IgD-negative memory B cell (primary cell): ENCODE results near the gene COMP. TPM values are rescaled to one million over a fixed set of nuclear protein-coding genes. Genes with fewer than 3 reads are reported as not detected.

ENCODE experiments used
- H3K27ac Mint-ChIP-seq, 3 donors: one replicate each; pipeline ENCODE4 v1.8.0; 2020 to 2022; ENCODE audit warnings: mild to moderate bottlenecking in 3 of 3, mixed read lengths in 3 of 3, moderate library complexity in 1 of 3
- H3K27me3 Mint-ChIP-seq: one replicate; pipeline ENCODE4 v1.8.0; 2021; ENCODE audit warnings: mixed read lengths
- H3K36me3 Mint-ChIP-seq: one replicate; pipeline ENCODE4 v1.8.0; 2020; ENCODE audit warnings: mild to moderate bottlenecking, mixed read lengths
- H3K4me1 Mint-ChIP-seq, 3 donors: one replicate each; pipeline ENCODE4 v1.8.0; 2020 to 2022; ENCODE audit warnings: mixed read lengths in 3 of 3, mild to moderate bottlenecking in 1 of 3
- H3K4me3 Mint-ChIP-seq, 4 donors: one replicate each; pipeline ENCODE4 v1.8.0; 2020 to 2022; ENCODE audit warnings: mild to moderate bottlenecking in 4 of 4, mixed read lengths in 4 of 4, moderate library complexity in 3 of 4
- H3K9me3 Mint-ChIP-seq, 3 donors: one replicate each; pipeline ENCODE4 v1.8.0; 2020 to 2021; ENCODE audit warnings: mixed read lengths in 3 of 3, mild to moderate bottlenecking in 1 of 3
- polyA plus RNA-seq: library from polyadenylated mRNA; unstranded; fragments of 300-500 nt; fragmentation: Illumina TruSeq; gene quantifications from one replicate; pipeline ENCODE4 v1.2.3, GENCODE V29; 2021

Gene COMP
- polyA plus RNA-seq, 1 donor from 2014 or later, result not detected

DNA sequence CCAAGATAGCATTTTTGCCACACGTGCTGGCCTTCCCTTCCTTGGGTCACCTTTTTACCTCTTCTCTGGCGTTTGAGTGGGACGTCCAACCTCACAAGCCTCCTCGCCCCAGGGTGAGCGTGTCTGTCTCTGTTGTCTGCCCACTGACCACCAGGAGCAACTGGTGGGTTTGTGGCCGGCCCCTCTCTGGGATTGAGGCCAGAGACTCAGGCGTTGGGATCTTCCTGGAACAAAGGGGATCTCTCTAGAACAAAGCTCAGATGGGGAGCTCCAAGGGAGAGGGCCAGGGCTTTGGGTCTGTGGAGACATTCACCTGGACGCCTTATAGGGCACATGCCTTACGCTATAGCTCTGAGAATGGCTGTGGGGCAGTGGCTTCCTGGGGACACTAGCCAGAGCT lies 17.4 kb downstream of the COMP start:
- Mint-ChIP-seq H3K9me3 (peaks cover 0 to 1% (median 0%) of the 10 kb centered on the region in 3 donors), H3K4me3 (no peak overlapping the region), H3K27me3 (peaks cover 3% of the 10 kb centered on the region), H3K4me1 (peaks cover 0 to 2% (median 0%) of the 10 kb centered on the region in 3 donors), H3K27ac (peak overlapping the region in 2 of 3 donors; percentile 53 to 87), H3K36me3 (peaks cover 2% of the 10 kb centered on the region)

DNA sequence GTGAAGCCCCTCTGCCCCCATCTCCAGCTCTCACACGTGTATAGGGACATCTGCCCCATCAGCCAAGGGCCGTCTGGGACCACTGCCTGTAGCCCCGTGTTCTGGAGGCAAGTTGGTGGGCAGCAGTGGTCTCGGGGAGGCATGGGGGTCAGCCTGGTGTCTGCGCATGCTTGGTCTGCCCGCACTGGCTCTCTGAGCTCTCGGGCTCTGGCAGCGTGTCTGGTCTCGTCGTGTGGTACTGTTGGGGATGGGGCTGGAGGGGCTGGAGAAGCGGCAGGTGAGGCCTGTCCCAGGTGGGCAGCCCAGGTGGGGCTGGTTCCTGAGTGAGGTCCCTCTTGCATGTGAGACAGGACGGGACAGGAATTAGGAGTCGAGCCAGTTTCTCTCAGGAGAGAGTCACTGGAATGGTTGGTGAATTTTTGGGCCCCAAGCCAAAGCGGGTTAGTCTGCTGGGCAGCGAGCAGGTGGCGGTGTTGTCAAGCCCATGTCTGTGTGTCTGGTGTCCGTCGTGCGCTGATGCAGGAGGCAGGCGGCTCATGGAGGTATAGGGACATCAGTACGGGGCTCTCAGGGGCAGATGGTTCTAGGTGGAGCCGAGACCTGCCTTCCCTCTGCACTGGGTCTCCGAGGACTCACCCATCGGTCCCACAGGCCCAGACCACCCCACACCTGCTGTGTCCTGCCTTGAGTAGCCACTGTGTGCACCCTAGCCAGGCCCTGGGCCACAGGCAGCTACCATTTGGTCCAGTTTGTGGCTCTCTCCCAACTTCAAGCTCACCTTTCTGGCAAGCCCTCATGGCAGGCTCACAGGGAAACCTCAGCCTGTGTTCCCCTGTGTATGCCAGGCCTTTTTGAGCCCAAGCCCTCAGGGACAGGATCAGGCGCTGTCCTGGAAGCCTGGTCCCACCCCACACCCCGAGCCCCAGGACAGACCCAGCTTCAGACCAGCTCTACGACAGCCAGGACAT lies 18.2 kb downstream of the COMP start:
- H3K4me1 Mint-ChIP-seq, result no peaks in the 10 kb centered on the region

DNA sequence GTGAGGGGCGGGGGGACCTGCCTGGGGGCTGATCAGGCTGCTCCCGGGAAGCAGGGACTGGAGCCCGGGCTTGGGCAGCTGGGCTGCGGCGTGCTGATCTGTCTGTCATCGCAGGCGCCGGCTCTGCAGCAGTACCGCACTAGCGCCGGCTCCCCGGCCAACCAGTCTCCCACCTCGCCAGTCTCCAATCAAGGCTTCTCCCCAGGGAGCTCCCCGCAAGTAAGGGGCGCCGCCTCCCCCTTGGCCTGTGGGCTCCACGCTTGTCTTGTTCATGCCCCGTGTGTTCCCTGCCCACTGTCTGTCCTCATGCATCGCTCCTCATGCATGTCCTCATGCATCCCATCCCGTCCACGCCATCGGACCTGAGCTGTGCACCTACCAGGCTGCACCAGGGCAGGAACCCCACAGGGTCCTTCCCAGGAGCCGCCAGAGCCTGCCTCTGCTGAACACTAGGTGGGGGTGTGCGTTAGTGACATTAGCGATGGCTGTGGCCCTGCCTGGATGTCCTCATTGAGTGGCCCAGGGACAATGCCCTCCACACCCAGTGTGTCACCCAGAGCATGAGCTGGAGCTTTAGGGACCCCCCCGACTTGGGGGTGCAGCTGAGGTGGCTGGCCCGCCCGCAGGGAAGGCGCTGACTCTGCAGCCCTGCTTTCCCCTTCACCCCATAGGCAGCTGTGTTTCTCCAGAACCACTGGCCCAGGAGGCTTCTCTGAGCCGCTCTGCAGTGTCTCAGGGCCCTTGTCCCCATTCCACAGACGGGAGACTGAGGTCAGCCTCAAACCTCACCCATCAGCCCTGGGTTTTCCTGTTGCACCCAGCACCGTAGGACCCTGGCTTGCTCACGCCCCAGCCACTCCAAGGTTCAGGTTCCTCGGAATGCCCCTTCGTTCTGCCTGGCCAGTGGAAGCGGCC lies 19.5 kb downstream of the COMP start:
- H3K27me3 Mint-ChIP-seq, result no peaks in the 10 kb centered on the region
- H3K4me1 Mint-ChIP-seq, result no peaks in the 10 kb centered on the region
- H3K36me3 Mint-ChIP-seq, result no peaks in the 10 kb centered on the region
- H3K4me3 Mint-ChIP-seq, result no peak overlapping the region
- peaks cover 0 to 1% (median 0%) of the 10 kb centered on the region in 3 donors for H3K9me3 Mint-ChIP-seq
- H3K27ac Mint-ChIP-seq, result no peak overlapping the region

More for the DNA sequence above, 18.2 kb downstream of the COMP start:
- no peaks in the 10 kb centered on the region for H3K36me3 Mint-ChIP-seq
- peaks cover 0 to 1% (median 0%) of the 10 kb centered on the region in 3 donors for H3K9me3 Mint-ChIP-seq
- peak overlapping the region in 1 of 3 donors; percentile 31 for H3K27ac Mint-ChIP-seq
- H3K4me3 Mint-ChIP-seq, result no peak overlapping the region
- peaks cover 3% of the 10 kb centered on the region for H3K27me3 Mint-ChIP-seq

DNA sequence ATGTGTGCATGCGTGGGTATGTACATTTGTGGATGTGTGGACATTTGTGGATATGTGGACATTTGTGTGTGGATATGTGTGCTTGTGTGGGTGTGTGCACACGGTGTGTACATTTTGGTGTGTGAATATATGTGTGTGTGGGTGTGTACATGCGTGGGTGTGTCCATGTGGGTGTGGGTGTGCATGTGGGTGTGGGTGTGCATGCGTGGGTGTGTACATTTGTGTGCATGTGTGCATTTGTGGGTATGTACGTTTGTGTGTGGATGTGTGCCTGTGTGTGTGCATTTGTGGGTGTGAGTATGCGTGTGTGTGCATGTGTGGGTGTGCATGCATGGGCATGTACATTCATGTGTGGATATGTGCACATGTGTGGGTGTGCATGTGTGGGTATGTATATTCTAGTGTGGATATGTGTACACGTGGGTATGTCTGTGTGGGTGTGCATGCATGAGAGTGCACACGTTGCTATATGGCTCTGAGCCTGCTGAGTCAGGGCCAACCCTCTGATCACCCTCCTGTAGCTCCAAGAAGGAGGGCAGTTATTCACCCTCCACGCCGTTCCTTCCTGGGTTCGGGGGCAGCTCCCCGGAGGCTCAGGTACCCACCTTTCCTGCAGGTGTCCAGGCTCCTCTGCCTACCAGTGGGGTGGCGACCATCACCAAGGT lies 20.3 kb downstream of the COMP start:
- H3K4me3 Mint-ChIP-seq, result no peak overlapping the region
- H3K36me3 Mint-ChIP-seq, result no peaks in the 10 kb centered on the region
- peaks cover 0 to 2% (median 0%) of the 10 kb centered on the region in 3 donors for H3K4me1 Mint-ChIP-seq
- H3K9me3 Mint-ChIP-seq, result peaks cover 0 to 1% (median 0%) of the 10 kb centered on the region in 3 donors
- no peaks in the 10 kb centered on the region for H3K27me3 Mint-ChIP-seq
- H3K27ac Mint-ChIP-seq, result no peak overlapping the region

DNA sequence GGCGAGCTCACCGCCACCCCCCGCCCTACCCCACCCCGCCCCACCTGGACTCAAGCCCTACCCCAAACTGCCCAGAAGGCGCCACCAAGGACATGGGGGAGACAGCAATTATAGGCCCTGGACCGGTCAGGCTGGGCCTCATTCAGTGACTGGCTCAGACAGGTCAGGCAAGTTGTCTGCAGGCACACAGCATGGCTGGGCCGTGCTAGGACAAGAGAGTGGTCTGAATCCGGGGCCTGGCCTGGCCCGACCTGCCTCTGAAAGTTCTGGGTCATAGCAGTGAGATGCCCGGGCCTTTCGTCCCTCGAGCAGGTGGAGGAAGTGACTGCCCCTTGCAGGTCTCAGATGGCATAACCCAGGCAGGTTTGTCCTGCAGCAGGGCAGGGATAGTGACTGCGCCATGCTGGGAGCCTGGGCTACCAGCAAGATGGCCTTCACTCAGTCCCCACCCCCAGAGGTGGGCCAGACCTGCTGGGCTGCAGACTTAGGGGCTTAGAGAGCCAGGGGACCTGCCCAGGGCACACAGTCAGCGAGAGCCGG lies 21.0 kb downstream of the COMP start:
- Mint-ChIP-seq H3K9me3 (peaks cover 0 to 1% (median 0%) of the 10 kb centered on the region in 3 donors), H3K4me3 (no peak overlapping the region), H3K36me3 (no peaks in the 10 kb centered on the region), H3K4me1 (peaks cover 0 to 2% (median 0%) of the 10 kb centered on the region in 3 donors), H3K27me3 (no peaks in the 10 kb centered on the region), H3K27ac (peak overlapping the region in 1 of 3 donors; percentile 53)

DNA sequence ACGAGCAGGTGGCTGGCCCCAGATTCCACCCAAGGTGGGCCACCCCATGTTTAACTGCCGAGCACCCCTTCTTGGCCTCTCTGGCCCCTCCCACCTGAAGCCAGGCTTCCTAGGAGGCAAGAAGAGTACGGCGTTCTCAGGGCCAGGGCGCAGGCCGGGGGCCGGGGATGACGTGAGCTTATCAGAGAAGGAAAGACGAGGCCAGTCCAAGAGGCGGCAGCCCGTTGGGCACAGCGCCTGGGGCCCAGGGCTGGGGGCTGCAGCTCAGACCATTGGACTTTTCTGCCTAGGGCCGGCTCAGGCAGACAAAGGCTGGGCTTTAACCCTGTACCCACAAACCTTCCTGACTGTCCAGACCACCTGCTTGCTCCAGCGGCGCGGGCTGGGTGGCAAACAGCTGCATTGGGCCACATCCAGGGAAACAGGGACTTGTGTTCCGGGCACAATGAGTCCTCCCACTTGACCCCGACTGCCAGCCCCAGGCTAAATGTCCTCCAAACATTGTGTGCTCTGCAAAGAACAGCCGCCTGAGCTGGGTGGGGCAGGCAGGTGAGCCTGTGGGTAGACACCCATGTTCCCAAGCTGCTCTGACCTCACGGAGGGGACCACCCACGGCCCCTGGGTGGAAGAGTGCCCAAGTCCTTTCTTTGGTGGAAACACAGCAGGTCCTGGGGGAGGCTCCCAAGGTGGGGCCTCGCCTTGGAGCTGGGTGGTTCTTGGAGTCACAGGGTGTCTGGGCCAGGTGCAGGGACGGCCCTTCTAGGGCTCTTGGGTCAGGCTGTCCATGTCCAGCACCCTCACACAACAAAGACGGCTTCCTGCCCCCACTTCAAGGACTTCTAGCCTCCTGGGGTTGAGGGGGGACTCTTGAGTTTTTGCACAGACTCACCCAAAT lies 21.9 kb downstream of the COMP start:
- no peaks in the 10 kb centered on the region for H3K27me3 Mint-ChIP-seq
- no peak overlapping the region for H3K27ac Mint-ChIP-seq
- H3K4me1 Mint-ChIP-seq, result peaks cover 0 to 2% (median 0%) of the 10 kb centered on the region in 3 donors
- H3K4me3 Mint-ChIP-seq, result no peak overlapping the region
- H3K9me3 Mint-ChIP-seq, result peaks cover 0 to 1% (median 0%) of the 10 kb centered on the region in 3 donors
- no peaks in the 10 kb centered on the region for H3K36me3 Mint-ChIP-seq

DNA sequence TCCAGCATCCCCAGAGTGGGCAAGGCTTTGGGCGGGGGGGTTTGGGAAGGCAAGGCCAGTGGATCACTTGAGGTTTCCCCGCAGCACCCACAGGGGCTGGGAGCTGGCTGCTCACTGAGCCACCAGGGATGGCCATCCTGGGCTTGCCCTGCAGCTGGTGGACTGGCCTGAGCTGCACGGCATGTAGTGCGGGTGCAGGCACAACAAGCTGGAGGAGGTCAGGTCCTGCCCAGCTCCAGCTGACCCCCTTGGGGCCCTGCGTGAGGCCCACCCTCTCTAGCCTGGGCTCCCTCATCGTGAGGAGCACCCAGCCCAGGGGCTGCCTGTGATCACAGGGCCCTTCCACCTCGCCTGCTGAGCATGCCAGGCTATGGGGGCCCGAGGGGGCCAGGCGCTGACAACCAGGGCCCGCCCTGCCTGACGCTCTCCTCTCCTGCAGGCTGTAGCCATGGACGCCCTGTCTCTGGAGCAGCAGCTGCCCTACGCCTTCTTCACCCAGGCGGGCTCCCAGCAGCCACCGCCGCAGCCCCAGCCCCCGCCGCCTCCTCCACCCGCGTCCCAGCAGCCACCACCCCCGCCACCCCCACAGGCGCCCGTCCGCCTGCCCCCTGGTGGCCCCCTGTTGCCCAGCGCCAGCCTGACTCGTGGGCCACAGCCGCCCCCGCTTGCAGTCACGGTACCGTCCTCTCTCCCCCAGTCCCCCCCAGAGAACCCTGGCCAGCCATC lies 22.9 kb downstream of the COMP start:
- H3K36me3 Mint-ChIP-seq, result no peaks in the 10 kb centered on the region
- no peak overlapping the region for H3K27ac Mint-ChIP-seq
- H3K27me3 Mint-ChIP-seq, result no peaks in the 10 kb centered on the region
- H3K9me3 Mint-ChIP-seq, result peaks cover 0 to 1% (median 0%) of the 10 kb centered on the region in 3 donors
- H3K4me3 Mint-ChIP-seq, result no peak overlapping the region
- H3K4me1 Mint-ChIP-seq, result peaks cover 0 to 2% (median 0%) of the 10 kb centered on the region in 3 donors

DNA sequence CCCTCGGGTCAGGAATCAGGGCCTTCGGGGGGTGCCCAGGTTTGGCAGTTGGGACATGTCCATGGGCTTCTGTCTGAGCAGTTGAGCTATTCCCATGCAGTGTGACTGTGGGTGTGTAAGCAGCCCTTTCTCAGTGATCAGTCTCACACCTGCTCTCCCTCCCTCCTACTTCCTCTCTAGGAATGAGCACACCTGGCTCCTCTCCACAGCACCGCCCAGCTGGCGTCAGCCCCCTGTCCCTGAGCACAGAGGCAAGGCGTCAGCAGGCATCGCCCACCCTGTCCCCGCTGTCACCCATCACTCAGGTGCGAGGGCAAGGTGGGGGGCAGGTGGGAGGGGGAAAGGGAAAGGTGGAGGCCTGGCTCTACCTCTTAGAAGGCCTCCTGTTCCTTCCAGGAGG lies 25.9 kb downstream of the COMP start:
- no peaks in the 10 kb centered on the region for H3K27me3 Mint-ChIP-seq
- no peaks in the 10 kb centered on the region for H3K9me3 Mint-ChIP-seq
- H3K36me3 Mint-ChIP-seq, result no peaks in the 10 kb centered on the region
- H3K4me1 Mint-ChIP-seq, result peaks cover 0 to 2% (median 0%) of the 10 kb centered on the region in 3 donors
- no peak overlapping the region for H3K27ac Mint-ChIP-seq
- H3K4me3 Mint-ChIP-seq, result no peak overlapping the region

DNA sequence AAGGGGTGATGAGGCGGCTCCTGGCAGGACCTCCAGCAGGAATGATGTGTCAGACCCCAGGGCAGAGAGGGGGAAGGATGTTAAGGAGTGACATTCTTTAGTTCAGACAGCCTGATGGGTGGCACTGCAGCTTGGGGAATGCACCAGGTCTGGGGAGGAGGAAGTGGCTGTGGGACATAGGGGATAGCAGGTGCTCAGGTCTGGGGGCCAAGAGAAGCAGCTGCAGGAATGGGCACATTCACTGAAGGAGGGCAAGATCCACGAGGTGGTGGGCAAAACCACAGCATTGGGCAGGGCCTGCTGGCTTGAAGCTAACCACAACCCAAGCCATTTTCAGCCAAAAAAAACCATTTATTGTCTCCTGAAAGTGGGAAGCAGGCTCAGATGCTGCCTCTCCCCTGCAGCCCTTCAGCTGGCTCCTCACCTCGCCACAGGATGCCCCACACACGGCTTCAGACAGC lies 26.5 kb downstream of the COMP start:
- Mint-ChIP-seq H3K4me3 (no peak overlapping the region), H3K27ac (peak overlapping the region in 1 of 3 donors; percentile 71)

DNA sequence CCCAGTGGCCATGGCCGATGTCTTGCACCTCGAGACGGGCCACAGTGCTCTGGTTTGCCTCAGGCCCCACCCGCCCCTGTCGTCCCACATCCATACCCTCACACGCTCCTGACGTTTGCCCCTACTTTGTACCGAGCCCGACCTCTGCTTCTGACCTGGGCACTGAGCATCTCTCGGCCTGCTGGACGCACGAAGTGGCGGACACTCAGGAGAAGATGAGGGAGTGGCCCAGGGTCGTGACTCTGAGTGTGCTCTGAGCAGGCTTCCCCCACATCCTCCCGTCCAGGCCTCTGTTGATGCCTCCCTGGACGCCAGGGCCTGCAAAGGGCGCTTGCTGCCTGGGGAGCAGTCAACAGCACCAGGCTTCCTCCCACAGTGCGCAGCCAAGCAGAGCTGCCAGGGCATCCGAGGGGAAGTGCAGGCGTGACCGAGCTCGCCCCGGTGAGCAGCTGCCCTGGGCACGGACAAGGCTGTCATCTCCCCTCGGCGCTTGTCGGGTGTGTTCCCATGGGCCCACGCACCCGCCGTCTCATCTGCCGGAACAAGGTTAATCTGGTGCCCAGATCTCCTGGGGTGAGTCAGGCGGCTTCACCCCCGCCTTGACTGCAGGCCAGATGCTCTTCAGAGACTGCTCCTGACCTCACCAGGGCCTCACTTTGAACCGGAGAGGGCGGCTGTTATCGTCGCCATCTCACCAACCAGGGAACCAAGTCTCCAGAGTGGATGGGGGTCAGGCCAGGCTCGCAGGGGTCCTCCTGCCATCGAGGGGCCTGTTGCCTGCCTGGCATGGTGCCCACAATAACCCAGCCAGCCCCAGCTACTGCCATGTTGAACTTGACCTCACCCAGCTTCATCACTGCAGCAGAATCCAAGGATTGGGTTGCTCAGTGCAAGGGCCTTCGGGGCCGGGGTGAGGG lies 27.2 kb downstream of the COMP start:
- H3K36me3 Mint-ChIP-seq, result no peaks in the 10 kb centered on the region
- H3K27me3 Mint-ChIP-seq, result no peaks in the 10 kb centered on the region
- peaks cover 0 to 2% (median 0%) of the 10 kb centered on the region in 3 donors for H3K4me1 Mint-ChIP-seq
- H3K4me3 Mint-ChIP-seq, result no peak overlapping the region
- no peak overlapping the region for H3K27ac Mint-ChIP-seq
- H3K9me3 Mint-ChIP-seq, result no peaks in the 10 kb centered on the region

More for the DNA sequence above, 26.5 kb downstream of the COMP start:
- Mint-ChIP-seq H3K36me3 (no peaks in the 10 kb centered on the region), H3K4me1 (peaks cover 0 to 2% (median 0%) of the 10 kb centered on the region in 3 donors), H3K27me3 (no peaks in the 10 kb centered on the region), H3K9me3 (no peaks in the 10 kb centered on the region)

DNA sequence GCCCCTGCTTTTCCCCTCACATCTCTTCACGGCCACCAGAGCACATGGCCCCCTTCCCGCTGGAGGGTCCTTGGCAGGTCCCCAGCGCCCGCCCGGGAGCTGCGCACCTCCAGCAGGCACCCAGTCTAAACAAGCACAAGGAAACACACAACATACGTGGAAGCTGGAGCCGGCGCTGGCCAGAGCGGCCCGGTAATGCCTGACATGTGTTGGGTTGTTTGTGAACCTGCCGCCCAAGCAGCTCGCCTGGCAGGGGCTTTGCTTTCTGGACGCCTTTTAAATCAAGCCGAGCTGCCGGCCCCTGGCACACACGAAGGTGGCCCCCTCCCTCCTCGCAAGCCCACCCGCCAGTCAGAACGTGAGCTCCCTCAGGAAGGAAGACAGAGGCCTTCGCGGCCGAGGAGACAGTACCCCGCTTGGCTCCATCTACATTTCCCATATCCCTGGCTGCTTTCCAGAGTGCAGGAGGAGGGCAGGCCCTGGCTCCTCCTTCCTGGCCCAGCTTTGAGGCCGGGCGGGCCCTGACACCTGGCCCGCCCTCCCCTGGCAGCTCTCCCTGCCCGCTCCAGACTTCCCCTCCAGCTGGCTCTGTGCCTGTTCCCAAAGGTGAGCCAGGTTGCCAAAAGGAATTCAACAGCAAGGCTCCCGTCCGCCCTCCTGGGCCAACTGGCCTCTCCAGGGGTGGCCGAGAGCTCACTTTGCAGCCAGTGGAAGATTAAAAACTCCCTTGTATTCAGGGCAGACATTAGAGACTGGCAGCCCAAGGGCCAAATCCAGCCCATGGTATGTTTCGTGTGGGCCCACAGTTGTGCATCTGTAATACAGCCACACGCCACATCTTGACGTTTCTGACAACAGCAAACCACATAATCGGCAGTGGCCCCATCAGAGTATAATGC lies 28.7 kb downstream of the COMP start:
- H3K4me1 Mint-ChIP-seq, result peaks cover 0 to 2% (median 0%) of the 10 kb centered on the region in 3 donors
- no peak overlapping the region for H3K4me3 Mint-ChIP-seq
- no peaks in the 10 kb centered on the region for H3K27me3 Mint-ChIP-seq
- no peaks in the 10 kb centered on the region for H3K9me3 Mint-ChIP-seq
- no peak overlapping the region for H3K27ac Mint-ChIP-seq
- no peaks in the 10 kb centered on the region for H3K36me3 Mint-ChIP-seq
